GM12878 (cell line): Measurements from ENCODE around the gene MPHOSPH9. TPM values are rescaled to one million over a fixed set of nuclear protein-coding genes. Genes with fewer than 3 reads are reported as not detected.

Experiments
- ATAC-seq: fragments of 200-7000 bp; cut with Tn5 transposase; 3 replicates; pipeline ENCODE4 v1.9.1; 2020; ENCODE audit warnings: mild to moderate bottlenecking, moderate library complexity
- BruUV-seq: library from RNA; stranded (reverse); fragments of 400-500 nt; replicated peaks from 2 replicates; lab custom pipeline; 2021; lab: Mats Ljungman, UMichigan
- CTCF ChIA-PET: fragments of 300-600 bp; sonication (Branson Sonifier 250); formaldehyde crosslinking; extraction: SDS; loops from one replicate; lab custom pipeline; 2021; ENCODE audit warnings: inconsistent platforms; lab: Yijun Ruan, JAX
- POLR2A ChIA-PET: fragments of 350-600 bp; formaldehyde crosslinking; extraction: SDS; loops from one replicate; lab custom pipeline; 2021; ENCODE audit warnings: inconsistent platforms; lab: Charles Lee
- RAD21 ChIA-PET: fragments of 300-600 bp; sonication (Branson Sonifier 250); formaldehyde crosslinking; loops from one replicate; lab custom pipeline; 2023; ENCODE audit warnings: antibody characterized with exemption; ENCODE audit not compliant: unreplicated experiment; lab: Charles Lee
- SMC1A ChIA-PET: fragments of 300-600 bp; sonication (Branson Sonifier 250); formaldehyde crosslinking; loops from one replicate; lab custom pipeline; 2023; ENCODE audit not compliant: unreplicated experiment, uncharacterized antibody; lab: Charles Lee
- DNase-seq: peaks from one replicate; pipeline ENCODE4 v3.0.0-alpha.2; 2011; ENCODE audit warnings: low read depth, low spot score
- FAIRE-seq: peaks from 3 replicates; lab custom pipeline; 2011; peaks lifted over from hg19 to GRCh38; lab: Jason Lieb, UNC
- H2AFZ ChIP-seq: 2 replicates; pipeline ENCODE4 v1.6.0; 2011; ENCODE audit warnings: low read depth, low read length, control low read depth; ENCODE audit not compliant: control insufficient read depth
- H3K27ac ChIP-seq: 2 replicates; pipeline ENCODE4 v1.5.1; 2011; ENCODE audit warnings: control low read depth; ENCODE audit not compliant: control insufficient read depth, insufficient read depth
- H3K27me3 ChIP-seq, 2 experiments: replicated peaks in 1 of 2; 2 replicates each; pipeline versions ENCODE4 v1.6.0 to v1.6.1; 2011; ENCODE audit warnings: low read length in 1 of 2; ENCODE audit not compliant: control insufficient read depth in 2 of 2, insufficient read depth in 2 of 2
- H3K36me3 ChIP-seq, 2 experiments: 2 replicates each; pipeline ENCODE4 v1.5.1; 2011; ENCODE audit warnings: low read length in 1 of 2; ENCODE audit not compliant: control insufficient read depth in 2 of 2, insufficient read depth in 2 of 2
- H3K4me1 ChIP-seq: 2 replicates; pipeline ENCODE4 v1.6.1; 2011; ENCODE audit warnings: mild to moderate bottlenecking, low read length, moderate library complexity, mixed read lengths; ENCODE audit not compliant: control insufficient read depth, insufficient read depth
- H3K4me2 ChIP-seq: 2 replicates; pipeline ENCODE4 v1.6.0; 2011; ENCODE audit warnings: control low read depth; ENCODE audit not compliant: control insufficient read depth, insufficient read depth
- H3K4me3 ChIP-seq: fragments of 200-600 bp; sonication (generic); 2 replicates; pipeline ENCODE4 v1.5.1; 2016
- H3K79me2 ChIP-seq: 2 replicates; pipeline ENCODE4 v1.6.0; 2011; ENCODE audit warnings: low read length; ENCODE audit not compliant: control insufficient read depth, insufficient read depth
- H3K9ac ChIP-seq: 2 replicates; pipeline ENCODE4 v1.8.0; 2011; ENCODE audit warnings: low read length, control low read depth, mixed read lengths; ENCODE audit not compliant: control insufficient read depth, insufficient read depth
- H3K9me3 ChIP-seq: replicated peaks from 3 replicates; pipeline ENCODE4 v1.5.1; 2011; ENCODE audit warnings: mild to moderate bottlenecking, low read length; ENCODE audit not compliant: control insufficient read depth, insufficient read depth
- H4K20me1 ChIP-seq: 2 replicates; pipeline ENCODE4 v1.6.0; 2011; ENCODE audit not compliant: control insufficient read depth, insufficient read depth
- BMI1 ChIP-seq: fragments of 450-650 bp; IDR thresholded peaks from 2 replicates; pipeline ENCODE4 v1.6.1; 2016; ENCODE audit warnings: mild to moderate bottlenecking, moderate library complexity, borderline replicate concordance
- CREM ChIP-seq: IDR thresholded peaks from 2 replicates; pipeline ENCODE4 v1.6.1; 2014; ENCODE audit warnings: antibody characterized with exemption, low read depth
- E4F1 ChIP-seq: fragments of 450-650 bp; IDR thresholded peaks from 2 replicates; pipeline ENCODE4 v1.6.1; 2018; ENCODE audit warnings: borderline replicate concordance, mild to moderate bottlenecking; ENCODE audit not compliant: partially characterized antibody
- ESRRA ChIP-seq: IDR thresholded peaks from 2 replicates; pipeline ENCODE4 v1.6.1; 2012; ENCODE audit warnings: mild to moderate bottlenecking, low read length, improper control_type of control experiment
- EZH2 ChIP-seq: IDR thresholded peaks from 2 replicates; pipeline ENCODE4 v1.6.1; 2012; ENCODE audit warnings: low read depth, mild to moderate bottlenecking, control low read depth, inconsistent platforms, low read length, borderline replicate concordance; ENCODE audit not compliant: control insufficient read depth
- FOS ChIP-seq: IDR thresholded peaks from 3 replicates; pipeline ENCODE4 v1.6.1; 2011; ENCODE audit warnings: borderline replicate concordance; ENCODE audit not compliant: insufficient read length; ENCODE audit errors: extremely low read depth
- MEF2A ChIP-seq: IDR thresholded peaks from 2 replicates; pipeline ENCODE4 v1.6.1; 2011; ENCODE audit warnings: low read depth, mild to moderate bottlenecking, low read length, moderate library complexity; ENCODE audit not compliant: insufficient read depth
- PAX5 ChIP-seq: IDR thresholded peaks from 2 replicates; pipeline ENCODE4 v1.6.1; 2011; ENCODE audit warnings: low read depth, low read length, borderline replicate concordance
- POLR2AphosphoS5 ChIP-seq: IDR thresholded peaks from 2 replicates; pipeline ENCODE4 v1.6.1; 2011; ENCODE audit warnings: mild to moderate bottlenecking, low read length, inconsistent platforms
- TCF7 ChIP-seq: IDR thresholded peaks from 2 replicates; pipeline ENCODE4 v1.6.1; 2014; ENCODE audit warnings: antibody characterized with exemption, borderline replicate concordance
- WGBS: methylation state at CpG from one replicate; pipeline ENCODE4 v1.1.6; 2016; ENCODE audit warnings: low lambda C conversion rate; ENCODE audit not compliant: insufficient replicate concordance, insufficient coverage; ENCODE audit errors: missing lambda C conversion rate; 5-methylcytosine and 5-hydroxymethylcytosine counted together
- in situ Hi-C: fragments of 300-500 bp; cut with MboI; formaldehyde crosslinking; loops from 9 replicates; pipeline ENCODE4 v1.14.3; 2018; ENCODE audit warnings: mixed read lengths
- intact Hi-C: fragments of 100-400 bp; cut with micrococcal nuclease; formaldehyde crosslinking; loops from one replicate; pipeline ENCODE4 v1.14.2; 2022; ENCODE audit not compliant: unreplicated experiment
- polyA plus RNA-seq, 11 experiments: library from polyadenylated mRNA; depleted of rRNA in 4 of 11; unstranded in 6 of 11; stranded (reverse) in 5 of 11; fragments of >200 nt; fragmentation: Nextera tagmentation in 4 of 11; fragmentation: Illumina TruSeq in 1 of 11; extraction: Ambion mirVana in 4 of 11; extraction: Trizol in 1 of 11; gene quantifications; 1 replicate in 1 of 11; 2 replicates in 10 of 11; pipeline versions ENCODE4 v1.2.1 to v1.2.3, GENCODE V29; 2011 to 2016; ENCODE audit warnings: inconsistent platforms in 2 of 11, missing spikeins in 2 of 11, low read depth in 1 of 11
- total RNA-seq, 4 experiments: library from RNA; depleted of rRNA in 3 of 4; stranded (reverse); fragments of >200 nt in 3 of 4; fragmentation: Illumina TruSeq in 1 of 4; extraction: Trizol in 1 of 4; gene quantifications; 2 replicates each; pipeline versions ENCODE4 v1.2.1 to v1.2.3, GENCODE V29; 2013 to 2021
- TF ChIP-seq, protein P1 (sequence below): IDR thresholded peaks from 2 replicates; pipeline ENCODE4 v1.6.1; 2012; ENCODE audit warnings: low read length, inconsistent platforms
- TF ChIP-seq, protein P2 (sequence below): IDR thresholded peaks from 2 replicates; pipeline ENCODE4 v1.6.1; 2012; ENCODE audit warnings: low read depth, low read length, improper control_type of control experiment

Gene MPHOSPH9
- total and polyA plus RNA-seq, 10 of the 15 experiments (the other 5 are each of a cell fraction or from before 2014, with no cell fraction given) = 11.5 to 72.2 (median 45.7) TPM

- TF ChIP-seq FOS (no peak), MEF2A (peak; percentile 64; the same call in 1 of the 2 replicates), PAX5 (no peak), BMI1 (no peak), ESRRA (no peak)
- TF ChIP-seq, protein P1, sequence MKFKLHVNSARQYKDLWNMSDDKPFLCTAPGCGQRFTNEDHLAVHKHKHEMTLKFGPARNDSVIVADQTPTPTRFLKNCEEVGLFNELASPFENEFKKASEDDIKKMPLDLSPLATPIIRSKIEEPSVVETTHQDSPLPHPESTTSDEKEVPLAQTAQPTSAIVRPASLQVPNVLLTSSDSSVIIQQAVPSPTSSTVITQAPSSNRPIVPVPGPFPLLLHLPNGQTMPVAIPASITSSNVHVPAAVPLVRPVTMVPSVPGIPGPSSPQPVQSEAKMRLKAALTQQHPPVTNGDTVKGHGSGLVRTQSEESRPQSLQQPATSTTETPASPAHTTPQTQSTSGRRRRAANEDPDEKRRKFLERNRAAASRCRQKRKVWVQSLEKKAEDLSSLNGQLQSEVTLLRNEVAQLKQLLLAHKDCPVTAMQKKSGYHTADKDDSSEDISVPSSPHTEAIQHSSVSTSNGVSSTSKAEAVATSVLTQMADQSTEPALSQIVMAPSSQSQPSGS = no peak
Measured at GRCh38 chr12:123164222-123164621, 68.7 kb downstream of the MPHOSPH9 start (continued).

- H3K4me2 ChIP-seq = no peak overlapping the region
- no peaks in the 10 kb centered on the region for H4K20me1 ChIP-seq
- H3K9ac ChIP-seq = no peak overlapping the region
- BruUV-seq = no TSS peak
- intact Hi-C loops = no loop called here
- SMC1A ChIA-PET = interaction anchor here (1.2 to 2.4 kb wide), 3 partner anchors 11 to 75 kb away, joined by 3 to 9 read pairs (median 4); no protein-coding TSS in a partner anchor
- FAIRE-seq (no peak), DNase-seq (no peak), ATAC-seq (no peak)
- TF ChIP-seq E4F1 = no peak
- TF ChIP-seq, protein P2, sequence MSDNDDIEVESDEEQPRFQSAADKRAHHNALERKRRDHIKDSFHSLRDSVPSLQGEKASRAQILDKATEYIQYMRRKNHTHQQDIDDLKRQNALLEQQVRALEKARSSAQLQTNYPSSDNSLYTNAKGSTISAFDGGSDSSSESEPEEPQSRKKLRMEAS = no peak
- TF ChIP-seq POLR2AphosphoS5 = no peak
- TF ChIP-seq TCF7 = no peak
- TF ChIP-seq CREM = no peak
- no peak for TF ChIP-seq EZH2
- no peaks in the 10 kb centered on the region for H3K79me2 ChIP-seq
- peaks cover 3 to 6% of the 10 kb centered on the region in 2 experiments; a peak in 2 of 4 replicates for H3K36me3 ChIP-seq
- CTCF ChIA-PET = interaction anchor here (0.7 kb wide), 2 partner anchors 57 to 75 kb away, joined by 3 read pairs; no protein-coding TSS in a partner anchor
- in situ Hi-C loops = no loop called here
- H3K27me3 ChIP-seq = no peaks in the 10 kb centered on the region
- H3K4me1 ChIP-seq = 0 out of 2 replicates have a peak, but pooled peaks cover 4% of the 10 kb centered on the region
- no peaks in the 10 kb centered on the region for H3K9me3 ChIP-seq
- RAD21 ChIA-PET = no interaction called here
- no peak overlapping the region for H3K4me3 ChIP-seq
- no peak overlapping the region for H2AFZ ChIP-seq
- POLR2A ChIA-PET = no interaction called here
- H3K27ac ChIP-seq = no peak overlapping the region
- WGBS = 15% methylated on average over 3 of the region's 3 CpGs
Measured at GRCh38 chr12:123163227-123163626, 69.7 kb downstream of the MPHOSPH9 start.
